IMR-90 (cell line): ENCODE measurements around the gene CNOT6. TPM values are rescaled to one million over a fixed set of nuclear protein-coding genes. Genes with fewer than 3 reads are reported as not detected.

Experiments
- ATAC-seq: fragments of 200-7000 bp; cut with Tn5 transposase; 2 replicates; pipeline ENCODE4 v1.9.1; 2020; ENCODE audit warnings: low read depth, mild to moderate bottlenecking, moderate library complexity
- BruUV-seq: library from RNA; stranded (reverse); fragments of 400-500 nt; replicated peaks from 2 replicates; lab custom pipeline; 2021; lab: Mats Ljungman, UMichigan
- CTCF ChIA-PET: fragments of 300-600 bp; formaldehyde crosslinking; extraction: SDS; loops from one replicate; lab custom pipeline; 2021; ENCODE audit warnings: antibody characterized with exemption; lab: Yijun Ruan, JAX
- POLR2A ChIA-PET: fragments of 300-600 bp; sonication (Branson Sonifier 250); formaldehyde crosslinking; loops from one replicate; lab custom pipeline; 2022; ENCODE audit warnings: antibody characterized with exemption; ENCODE audit not compliant: unreplicated experiment; lab: Charles Lee
- DNase-seq: peaks from one replicate; pipeline ENCODE4 v3.0.0; 2013
- H2AFZ ChIP-seq: replicated peaks from 2 replicates; pipeline ENCODE3; 2013; ENCODE audit warnings: low read length, mild to moderate bottlenecking; ENCODE audit not compliant: poor library complexity
- H2AK5ac ChIP-seq: 2 replicates; pipeline ENCODE4 v1.6.1; 2013; ENCODE audit warnings: low read depth, low read length, inconsistent platforms
- H2AK9ac ChIP-seq: replicated peaks from 2 replicates; pipeline ENCODE3; 2013; ENCODE audit warnings: mild to moderate bottlenecking, low read depth, low read length, moderate library complexity; ENCODE audit not compliant: poor library complexity
- H2BK120ac ChIP-seq: 2 replicates; pipeline ENCODE4 v1.6.1; 2013; ENCODE audit warnings: low read depth, low read length, inconsistent platforms
- H2BK15ac ChIP-seq: 3 replicates; pipeline ENCODE4 v1.6.1; 2013; ENCODE audit warnings: low read depth, low read length, inconsistent platforms
- H2BK20ac ChIP-seq: 2 replicates; pipeline ENCODE4 v1.6.1; 2013; ENCODE audit warnings: low read depth, mild to moderate bottlenecking, inconsistent platforms, low read length, moderate library complexity
- H2BK5ac ChIP-seq: 2 replicates; pipeline ENCODE4 v1.6.1; 2013; ENCODE audit warnings: mild to moderate bottlenecking, low read depth, low read length, inconsistent platforms; ENCODE audit not compliant: poor library complexity, severe bottlenecking
- H3K14ac ChIP-seq: replicated peaks from 2 replicates; pipeline ENCODE4 v1.6.1; 2013; ENCODE audit warnings: low read depth, low read length, inconsistent platforms
- H3K18ac ChIP-seq: 2 replicates; pipeline ENCODE4 v1.6.1; 2013; ENCODE audit warnings: low read depth, low read length, control low read depth
- H3K23ac ChIP-seq: 2 replicates; pipeline ENCODE4 v1.6.1; 2013; ENCODE audit warnings: low read depth, low read length, inconsistent platforms
- H3K27ac ChIP-seq: 2 replicates; pipeline ENCODE4 v1.5.1; 2013; ENCODE audit warnings: mild to moderate bottlenecking, control low read depth, low read length; ENCODE audit not compliant: insufficient read depth
- H3K27me3 ChIP-seq: 2 replicates; pipeline ENCODE4 v1.6.1; 2013; ENCODE audit warnings: low read length; ENCODE audit not compliant: control insufficient read depth, insufficient read depth
- H3K36me3 ChIP-seq: 2 replicates; pipeline ENCODE4 v1.6.1; 2013; ENCODE audit warnings: low read length, mixed read lengths; ENCODE audit not compliant: control insufficient read depth, insufficient read depth
- H3K4ac ChIP-seq: 2 replicates; pipeline ENCODE4 v1.6.1; 2013; ENCODE audit warnings: low read depth, low read length, inconsistent platforms
- H3K4me1 ChIP-seq: 2 replicates; pipeline ENCODE4 v1.6.1; 2013; ENCODE audit warnings: low read length, mixed read lengths; ENCODE audit not compliant: control insufficient read depth, insufficient read depth
- H3K4me2 ChIP-seq: 2 replicates; pipeline ENCODE4 v1.6.1; 2013; ENCODE audit warnings: low read depth, mild to moderate bottlenecking, control low read depth, low read length, moderate library complexity
- H3K4me3 ChIP-seq: 2 replicates; pipeline ENCODE4 v1.5.1; 2013; ENCODE audit warnings: low read depth, mild to moderate bottlenecking, control low read depth, low read length, moderate library complexity; ENCODE audit not compliant: insufficient read depth
- H3K56ac ChIP-seq: 2 replicates; pipeline ENCODE4 v1.6.1; 2013; ENCODE audit warnings: low read length, inconsistent platforms; ENCODE audit not compliant: insufficient read depth; ENCODE audit errors: extremely low read depth
- H3K79me1 ChIP-seq, 2 experiments: 2 replicates each; pipeline ENCODE4 v1.6.1; 2013; ENCODE audit warnings: low read length in 2 of 2, inconsistent platforms in 1 of 2, low read depth in 1 of 2
- H3K9ac ChIP-seq: 2 replicates; pipeline ENCODE4 v1.6.1; 2013; ENCODE audit warnings: low read depth, low read length, control low read depth
- H3K9me1 ChIP-seq: 2 replicates; pipeline ENCODE4 v1.6.1; 2013; ENCODE audit warnings: low read length, inconsistent platforms; ENCODE audit not compliant: insufficient read depth
- H3K9me3 ChIP-seq: 2 replicates; pipeline ENCODE4 v1.6.1; 2013; ENCODE audit warnings: low read length; ENCODE audit not compliant: control insufficient read depth, insufficient read depth
- H4K20me1 ChIP-seq: 2 replicates; pipeline ENCODE4 v1.6.1; 2013; ENCODE audit warnings: low read length, inconsistent platforms; ENCODE audit not compliant: insufficient read depth
- H4K5ac ChIP-seq: 2 replicates; pipeline ENCODE4 v1.6.1; 2013; ENCODE audit warnings: mild to moderate bottlenecking, low read depth, low read length, control low read depth
- H4K8ac ChIP-seq, 2 experiments: 2 replicates each; pipeline ENCODE4 v1.6.1; 2013; ENCODE audit warnings: low read depth in 2 of 2, low read length in 2 of 2, control low read depth in 1 of 2, inconsistent platforms in 1 of 2
- H4K91ac ChIP-seq: 2 replicates; pipeline ENCODE4 v1.6.1; 2013; ENCODE audit warnings: low read depth, low read length, inconsistent platforms; ENCODE audit not compliant: insufficient read depth
- CEBPB ChIP-seq: IDR thresholded peaks from 2 replicates; pipeline ENCODE4 v1.6.1; 2012; ENCODE audit warnings: low read depth, low read length, improper control_type of control experiment
- CHD1 ChIP-seq: IDR thresholded peaks from 2 replicates; pipeline ENCODE4 v1.6.1; 2012; ENCODE audit warnings: low read depth, low read length, improper control_type of control experiment
- FOS ChIP-seq: fragments of 150-350 bp; IDR thresholded peaks from 2 replicates; pipeline ENCODE4 v1.6.1; 2016; ENCODE audit warnings: low read depth, low read length
- MAFK ChIP-seq: IDR thresholded peaks from 2 replicates; pipeline ENCODE4 v1.6.1; 2012; ENCODE audit warnings: low read depth, low read length, improper control_type of control experiment
- MAZ ChIP-seq: IDR thresholded peaks from 2 replicates; pipeline ENCODE4 v1.6.1; 2012; ENCODE audit warnings: low read depth, mild to moderate bottlenecking, low read length, improper control_type of control experiment, moderate library complexity, borderline replicate concordance
- MXI1 ChIP-seq: IDR thresholded peaks from 2 replicates; pipeline ENCODE4 v1.6.1; 2012; ENCODE audit warnings: low read depth, mild to moderate bottlenecking, low read length, moderate library complexity, borderline replicate concordance
- NFE2L2 ChIP-seq: fragments of 150-350 bp; IDR thresholded peaks from 2 replicates; pipeline ENCODE4 v1.6.1; 2016; ENCODE audit warnings: low read depth, mild to moderate bottlenecking, low read length
- POLR2A ChIP-seq: IDR thresholded peaks from 2 replicates; pipeline ENCODE4 v1.6.1; 2012; ENCODE audit warnings: mild to moderate bottlenecking, low read depth, low read length
- RAD21 ChIP-seq: IDR thresholded peaks from 2 replicates; pipeline ENCODE4 v1.6.1; 2012; ENCODE audit warnings: low read length, improper control_type of control experiment
- RCOR1 ChIP-seq: IDR thresholded peaks from 2 replicates; pipeline ENCODE4 v1.6.1; 2012; ENCODE audit warnings: mild to moderate bottlenecking, low read length, improper control_type of control experiment; ENCODE audit not compliant: insufficient replicate concordance
- RFX5 ChIP-seq: IDR thresholded peaks from 2 replicates; pipeline ENCODE4 v1.8.0; 2012; ENCODE audit warnings: low read depth, mild to moderate bottlenecking, low read length, moderate library complexity
- SMC3 ChIP-seq: fragments of 150-350 bp; IDR thresholded peaks from 2 replicates; pipeline ENCODE4 v1.6.1; 2016; ENCODE audit warnings: low read depth, mild to moderate bottlenecking, antibody characterized with exemption, low read length, moderate library complexity
- WGBS, 2 experiments: methylation state at CpG; one replicate each; pipeline versions ENCODE4 v1.1.5 to v1.1.7; 2013; ENCODE audit warnings: missing lambda C conversion rate in 2 of 2; ENCODE audit not compliant: insufficient read length in 1 of 2; ENCODE audit errors: extremely low coverage in 2 of 2; 5-methylcytosine and 5-hydroxymethylcytosine counted together
- dilution Hi-C: fragments of 300-500 bp; cut with HindIII; formaldehyde crosslinking; loops from one replicate; pipeline ENCODE4 v1.14.3; 2018; ENCODE audit warnings: low sequenced_read_pairs; ENCODE audit not compliant: unreplicated experiment
- in situ Hi-C: fragments of 300-500 bp; cut with MboI; formaldehyde crosslinking; loops from 3 replicates; pipeline ENCODE4 v1.14.3; 2019; ENCODE audit warnings: low sequenced_read_pairs, inconsistent platforms, mixed read lengths
- intact Hi-C: fragments of 100-400 bp; cut with micrococcal nuclease; formaldehyde crosslinking; loops from 2 replicates; pipeline ENCODE4 v1.10.0; 2022
- polyA plus RNA-seq, 3 experiments: library from polyadenylated mRNA; depleted of rRNA; stranded (reverse); fragments of >200 nt; gene quantifications; 2 replicates each; pipeline ENCODE4 v1.2.3, GENCODE V29; 2012; ENCODE audit warnings: low replicate concordance in 1 of 3
- total RNA-seq: library from RNA; depleted of rRNA; stranded (reverse); fragments of >200 nt; gene quantifications from 2 replicates; pipeline ENCODE4 v1.2.3, GENCODE V29; 2012
- TF ChIP-seq, protein P1 (sequence below): fragments of 150-350 bp; IDR thresholded peaks from 2 replicates; pipeline ENCODE4 v1.6.1; 2017; ENCODE audit warnings: mild to moderate bottlenecking, antibody characterized with exemption, low read length, low read depth
- TF ChIP-seq, protein P2 (sequence below): conservative IDR thresholded peaks from 2 replicates; pipeline ENCODE4 v1.5.1; 2012; ENCODE audit warnings: mild to moderate bottlenecking, low read depth, low read length, improper control_type of control experiment

CNOT6 gene
- total and polyA plus RNA-seq, 2 of the 4 experiments (the other 2 are of a cell fraction): 9.7 to 10.8 TPM

DNA sequence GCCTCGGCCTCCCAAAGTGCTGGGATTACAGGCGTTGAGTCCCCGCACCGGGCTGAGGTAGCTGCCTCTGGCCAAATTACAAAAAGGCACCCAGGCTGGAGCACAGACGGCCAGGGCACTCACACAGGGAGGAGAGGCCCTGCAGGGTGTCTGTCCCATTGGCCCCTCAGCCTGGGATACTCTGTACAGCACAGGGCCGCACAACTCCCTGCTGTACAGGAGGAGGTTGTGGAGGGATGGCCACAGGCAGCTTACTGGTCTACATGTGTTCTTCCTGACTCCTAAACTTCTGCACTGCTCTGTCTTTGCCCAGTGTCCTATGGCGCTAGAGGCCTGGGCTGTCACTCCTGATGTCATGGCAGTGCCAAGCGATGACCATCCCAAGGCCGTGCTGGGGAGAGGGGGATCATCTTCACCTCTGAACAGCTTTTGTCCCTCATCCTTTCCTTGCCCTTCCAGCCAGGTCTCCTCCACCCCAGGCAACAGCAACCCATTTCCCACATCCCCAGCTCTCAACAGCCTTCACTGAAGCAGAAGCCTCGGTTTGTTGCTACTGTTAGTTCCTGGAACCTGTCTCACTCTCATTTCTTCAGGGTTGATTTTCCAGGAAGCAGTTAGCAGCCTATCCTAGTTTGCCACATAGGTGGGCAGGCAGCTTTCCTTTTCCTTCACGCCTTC, 1.8 kb upstream of the CNOT6 start:
- no peak overlapping the region for H2BK15ac ChIP-seq
- H4K5ac ChIP-seq: no peak overlapping the region
- POLR2A ChIA-PET: interaction anchor here (0.6 kb wide), 2 partner anchors 282 to 1285 kb away, joined by 4 to 5 read pairs; no protein-coding TSS in a partner anchor
- TF ChIP-seq, protein P1, sequence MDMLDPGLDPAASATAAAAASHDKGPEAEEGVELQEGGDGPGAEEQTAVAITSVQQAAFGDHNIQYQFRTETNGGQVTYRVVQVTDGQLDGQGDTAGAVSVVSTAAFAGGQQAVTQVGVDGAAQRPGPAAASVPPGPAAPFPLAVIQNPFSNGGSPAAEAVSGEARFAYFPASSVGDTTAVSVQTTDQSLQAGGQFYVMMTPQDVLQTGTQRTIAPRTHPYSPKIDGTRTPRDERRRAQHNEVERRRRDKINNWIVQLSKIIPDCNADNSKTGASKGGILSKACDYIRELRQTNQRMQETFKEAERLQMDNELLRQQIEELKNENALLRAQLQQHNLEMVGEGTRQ: no peak
- TF ChIP-seq MXI1 (no peak), POLR2A (no peak), RFX5 (no peak), CEBPB (no peak), RAD21 (no peak), RCOR1 (no peak), CHD1 (no peak), MAZ (no peak), FOS (no peak), NFE2L2 (no peak), SMC3 (no peak), MAFK (no peak)
- TF ChIP-seq, protein P2, sequence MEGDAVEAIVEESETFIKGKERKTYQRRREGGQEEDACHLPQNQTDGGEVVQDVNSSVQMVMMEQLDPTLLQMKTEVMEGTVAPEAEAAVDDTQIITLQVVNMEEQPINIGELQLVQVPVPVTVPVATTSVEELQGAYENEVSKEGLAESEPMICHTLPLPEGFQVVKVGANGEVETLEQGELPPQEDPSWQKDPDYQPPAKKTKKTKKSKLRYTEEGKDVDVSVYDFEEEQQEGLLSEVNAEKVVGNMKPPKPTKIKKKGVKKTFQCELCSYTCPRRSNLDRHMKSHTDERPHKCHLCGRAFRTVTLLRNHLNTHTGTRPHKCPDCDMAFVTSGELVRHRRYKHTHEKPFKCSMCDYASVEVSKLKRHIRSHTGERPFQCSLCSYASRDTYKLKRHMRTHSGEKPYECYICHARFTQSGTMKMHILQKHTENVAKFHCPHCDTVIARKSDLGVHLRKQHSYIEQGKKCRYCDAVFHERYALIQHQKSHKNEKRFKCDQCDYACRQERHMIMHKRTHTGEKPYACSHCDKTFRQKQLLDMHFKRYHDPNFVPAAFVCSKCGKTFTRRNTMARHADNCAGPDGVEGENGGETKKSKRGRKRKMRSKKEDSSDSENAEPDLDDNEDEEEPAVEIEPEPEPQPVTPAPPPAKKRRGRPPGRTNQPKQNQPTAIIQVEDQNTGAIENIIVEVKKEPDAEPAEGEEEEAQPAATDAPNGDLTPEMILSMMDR: no peak
- H3K4me1 ChIP-seq: peaks cover 6% of the 10 kb centered on the region
- CTCF ChIA-PET: interaction anchor here (0.6 kb wide), 1 partner anchor 85 kb away, joined by 3 read pairs; no protein-coding TSS in a partner anchor
- dilution Hi-C loops (no loop called here), in situ Hi-C loops (no loop called here), intact Hi-C loops (no loop called here)
- H3K4me3 ChIP-seq: no peak overlapping the region
- H3K56ac ChIP-seq: no peak overlapping the region
- H3K4me2 ChIP-seq: no peak overlapping the region
- H2BK5ac ChIP-seq: no peak overlapping the region
- H3K36me3 ChIP-seq: peaks cover 6% of the 10 kb centered on the region
- peak overlapping the region; percentile 24 for H2AK9ac ChIP-seq
- no peaks in the 10 kb centered on the region for H3K9me3 ChIP-seq
- no peaks in the 10 kb centered on the region for H3K27me3 ChIP-seq
- no peak overlapping the region for H3K18ac ChIP-seq
- H3K79me1 ChIP-seq: peaks cover 12 to 23% of the 10 kb centered on the region in 2 experiments; a peak in 3 of 4 replicates
- no peak overlapping the region for H2BK20ac ChIP-seq
- no peak overlapping the region for H2BK120ac ChIP-seq
- no peak overlapping the region for H4K8ac ChIP-seq
- no peak overlapping the region for H3K27ac ChIP-seq
- BruUV-seq: no TSS peak
- H3K9ac ChIP-seq: no peak overlapping the region
- H2AFZ ChIP-seq: no peak overlapping the region
- H3K4ac ChIP-seq: no peak overlapping the region
- H3K14ac ChIP-seq: no peak overlapping the region
- no peak overlapping the region for H3K23ac ChIP-seq
- H4K91ac ChIP-seq: no peak overlapping the region
- no peak overlapping the region; the same call in 1 of the 2 replicates for H2AK5ac ChIP-seq
- ATAC-seq (no peak), DNase-seq (no peak)
- H4K20me1 ChIP-seq: peaks cover 16% of the 10 kb centered on the region; the same call in 1 of the 2 replicates
- H3K9me1 ChIP-seq: peaks cover 4% of the 10 kb centered on the region
- WGBS, 2 experiments: 93% methylated on average over 4 of the region's 11 CpGs; no CpG with 5 or more reads in 1 of the 2 experiments
